ENCODE measurements around the gene KDM4C.

Gene KDM4C

GRCh38 chr9:7164440-7165330, 406.9 kb downstream of the KDM4C start:
- Mint-ChIP-seq H3K27me3 (no peaks in the 10 kb centered on the region), H3K9me3 (no peaks in the 10 kb centered on the region), H3K27ac (ENCODE audit: low read depth) (no peak overlapping the region), H3K4me1 (peaks cover 9% of the 10 kb centered on the region), H3K36me3 (ENCODE audit: insufficient read depth) (peaks cover 26% of the 10 kb centered on the region), H3K4me3 (no peak overlapping the region)
- DNase-seq (ENCODE audit: low spot score in 2 of 2) (no peak), ATAC-seq (replicated peaks; ENCODE audit: extremely low read depth, poor library complexity, severe bottlenecking) (no peak)

GRCh38 chr9:7165331-7165975, 407.7 kb downstream of the KDM4C start:
- H3K4me1 Mint-ChIP-seq, result peaks cover 9% of the 10 kb centered on the region
- no peaks in the 10 kb centered on the region for H3K9me3 Mint-ChIP-seq
- H3K27me3 Mint-ChIP-seq, result no peaks in the 10 kb centered on the region
- ATAC-seq (replicated peaks; ENCODE audit: extremely low read depth, poor library complexity, severe bottlenecking), result no peak
- peaks cover 31% of the 10 kb centered on the region for H3K36me3 Mint-ChIP-seq (ENCODE audit: insufficient read depth)
- DNase-seq (ENCODE audit: low spot score in 2 of 2), result no peak
- H3K27ac Mint-ChIP-seq (ENCODE audit: low read depth), result peak overlapping the region; percentile 17
- no peak overlapping the region for H3K4me3 Mint-ChIP-seq

DNA sequence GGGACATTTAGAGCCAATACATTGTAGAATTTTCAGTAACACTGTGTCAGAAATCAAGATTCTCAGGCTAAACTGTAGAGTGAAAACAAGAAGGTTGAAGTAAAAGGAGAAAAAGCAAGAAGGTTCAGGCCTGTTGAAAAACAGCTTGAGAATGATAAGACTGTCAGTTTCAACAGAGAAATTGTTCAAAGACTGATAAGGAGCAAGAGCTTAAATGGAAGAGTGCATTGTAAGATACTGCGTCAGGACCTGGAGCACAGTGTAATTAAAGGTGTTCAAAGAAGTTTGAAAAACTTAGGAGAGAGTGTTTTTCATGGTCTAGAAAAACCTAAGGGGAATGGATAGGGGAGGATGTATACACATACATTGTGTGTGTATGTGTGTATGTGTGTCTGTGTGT, 408.3 kb downstream of the KDM4C start:
- H3K4me1 Mint-ChIP-seq, result peaks cover 9% of the 10 kb centered on the region
- no peak for ATAC-seq (replicated peaks; ENCODE audit: extremely low read depth, poor library complexity, severe bottlenecking)
- no peaks in the 10 kb centered on the region for H3K9me3 Mint-ChIP-seq
- no peak overlapping the region for H3K4me3 Mint-ChIP-seq
- no peak for DNase-seq (ENCODE audit: low spot score in 2 of 2)
- H3K27me3 Mint-ChIP-seq, result no peaks in the 10 kb centered on the region
- peak overlapping the region; percentile 17 for H3K27ac Mint-ChIP-seq (ENCODE audit: low read depth)
- peaks cover 34% of the 10 kb centered on the region for H3K36me3 Mint-ChIP-seq (ENCODE audit: insufficient read depth)

DNA sequence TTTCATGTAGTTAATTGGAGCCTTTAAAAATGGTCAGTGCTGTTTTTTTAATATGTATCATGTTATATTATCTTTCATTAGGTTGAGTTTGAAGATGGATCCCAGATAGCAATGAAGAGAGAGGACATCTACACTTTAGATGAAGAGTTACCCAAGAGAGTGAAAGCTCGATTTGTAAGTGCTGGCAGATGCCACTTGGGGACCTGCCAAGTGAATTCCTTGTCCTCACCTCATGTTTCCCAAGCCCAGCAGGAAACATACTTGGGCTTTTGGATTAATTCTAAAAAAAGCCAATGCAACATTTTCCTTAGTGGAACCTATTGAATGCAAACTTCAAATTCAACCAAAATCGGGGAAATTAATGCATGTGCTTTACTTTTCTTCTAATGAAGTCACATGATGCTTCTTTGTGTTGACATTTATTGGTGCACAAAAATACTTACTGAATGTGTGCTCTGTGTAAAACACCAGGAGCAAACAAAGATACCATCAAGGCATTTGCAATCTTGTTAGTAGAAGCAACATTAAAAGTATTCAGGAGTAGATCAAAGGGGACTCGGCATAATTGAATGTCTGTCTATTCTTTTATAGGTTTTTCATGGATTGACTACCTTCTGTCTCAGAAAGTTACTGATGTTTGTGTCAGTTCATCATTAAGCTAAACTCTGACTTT, 412.1 kb downstream of the KDM4C start:
- ATAC-seq (replicated peaks; ENCODE audit: extremely low read depth, poor library complexity, severe bottlenecking), result no peak
- no peak overlapping the region for H3K27ac Mint-ChIP-seq (ENCODE audit: low read depth)
- no peaks in the 10 kb centered on the region for H3K27me3 Mint-ChIP-seq
- H3K4me1 Mint-ChIP-seq, result peaks cover 15% of the 10 kb centered on the region
- no peak overlapping the region for H3K4me3 Mint-ChIP-seq
- no peaks in the 10 kb centered on the region for H3K9me3 Mint-ChIP-seq
- H3K36me3 Mint-ChIP-seq (ENCODE audit: insufficient read depth), result peaks cover 49% of the 10 kb centered on the region
- no peak for DNase-seq (ENCODE audit: low spot score in 2 of 2)

GRCh38 chr9:7171396-7172153, 413.8 kb downstream of the KDM4C start:
- no peak for DNase-seq (ENCODE audit: low spot score in 2 of 2)
- Mint-ChIP-seq H3K9me3 (no peaks in the 10 kb centered on the region), H3K36me3 (ENCODE audit: insufficient read depth) (peaks cover 37% of the 10 kb centered on the region), H3K4me1 (peaks cover 11% of the 10 kb centered on the region), H3K27ac (ENCODE audit: low read depth) (no peak overlapping the region), H3K27me3 (no peaks in the 10 kb centered on the region), H3K4me3 (no peak overlapping the region)
- no peak for ATAC-seq (replicated peaks; ENCODE audit: extremely low read depth, poor library complexity, severe bottlenecking)

- Mint-ChIP-seq H3K4me3 (no peak overlapping the region), H3K36me3 (ENCODE audit: insufficient read depth) (peaks cover 37% of the 10 kb centered on the region), H3K9me3 (no peaks in the 10 kb centered on the region), H3K27me3 (no peaks in the 10 kb centered on the region), H3K4me1 (peaks cover 11% of the 10 kb centered on the region), H3K27ac (ENCODE audit: low read depth) (peak overlapping the region; percentile 58)
- no peak for DNase-seq (ENCODE audit: low spot score in 2 of 2)
- ATAC-seq (replicated peaks; ENCODE audit: extremely low read depth, poor library complexity, severe bottlenecking), result no peak
Observed at GRCh38 chr9:7172154-7173115, 414.7 kb downstream of the KDM4C start.

GRCh38 chr9:7173139-7173538, 415.4 kb downstream of the KDM4C start:
- peaks cover 11% of the 10 kb centered on the region for H3K4me1 Mint-ChIP-seq
- no peaks in the 10 kb centered on the region for H3K27me3 Mint-ChIP-seq
- H3K9me3 Mint-ChIP-seq, result no peaks in the 10 kb centered on the region
- H3K27ac Mint-ChIP-seq (ENCODE audit: low read depth), result peak overlapping the region; percentile 58
- no peak overlapping the region for H3K4me3 Mint-ChIP-seq
- DNase-seq (ENCODE audit: low spot score in 2 of 2) (no peak), ATAC-seq (replicated peaks; ENCODE audit: extremely low read depth, poor library complexity, severe bottlenecking) (no peak)
- H3K36me3 Mint-ChIP-seq (ENCODE audit: insufficient read depth), result peaks cover 37% of the 10 kb centered on the region

DNA sequence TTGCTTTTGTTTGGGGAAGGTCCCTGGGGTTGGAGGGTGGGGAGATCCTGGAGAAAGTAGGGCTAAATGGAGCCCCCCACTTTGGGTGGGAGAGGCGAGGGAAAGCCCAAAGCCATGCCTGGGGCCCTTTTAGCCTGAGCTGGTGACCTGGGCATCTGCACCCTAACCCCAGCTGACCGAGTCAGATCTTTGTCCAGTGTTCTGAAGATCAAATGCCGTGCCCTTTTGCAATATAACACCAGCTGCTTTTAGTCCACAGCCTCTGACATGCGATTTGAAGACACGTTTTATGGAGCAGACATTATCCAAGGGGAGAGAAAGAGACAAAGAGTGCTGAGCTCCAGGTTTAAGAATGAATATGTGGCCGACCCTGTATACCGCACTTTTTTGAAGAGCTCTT, 416.5 kb downstream of the KDM4C start:
- no peaks in the 10 kb centered on the region for H3K27me3 Mint-ChIP-seq
- no peak for ATAC-seq (replicated peaks; ENCODE audit: extremely low read depth, poor library complexity, severe bottlenecking)
- no peak overlapping the region for H3K27ac Mint-ChIP-seq (ENCODE audit: low read depth)

GRCh38 chr9:7174884-7175283, 417.1 kb downstream of the KDM4C start:
- Mint-ChIP-seq H3K27ac (ENCODE audit: low read depth) (no peak overlapping the region), H3K27me3 (no peaks in the 10 kb centered on the region)

More for the DNA sequence above, 416.5 kb downstream of the KDM4C start:
- Mint-ChIP-seq H3K4me3 (no peak overlapping the region), H3K36me3 (ENCODE audit: insufficient read depth) (peaks cover 34% of the 10 kb centered on the region), H3K9me3 (no peaks in the 10 kb centered on the region), H3K4me1 (peaks cover 11% of the 10 kb centered on the region)
- DNase-seq (ENCODE audit: low spot score in 2 of 2), result no peak

DNA sequence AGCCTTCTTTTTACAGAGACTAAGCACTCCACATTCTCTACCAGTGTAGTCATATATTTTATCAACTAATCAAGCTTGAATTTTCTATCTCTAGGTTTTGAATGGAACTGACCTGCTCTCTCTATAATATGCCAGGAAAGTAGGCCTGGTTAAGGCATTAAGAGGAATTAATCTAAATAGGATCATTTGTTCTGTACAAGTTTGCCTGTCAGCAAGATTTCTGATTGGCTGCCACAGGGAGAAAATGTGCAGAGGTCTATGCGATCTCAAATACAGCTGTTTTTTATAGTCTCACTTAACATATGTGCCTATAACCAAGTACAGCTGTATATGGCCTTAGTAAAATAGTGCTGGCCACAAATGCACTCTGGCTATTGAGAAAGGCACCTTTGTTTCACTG, 418.8 kb downstream of the KDM4C start:
- DNase-seq (ENCODE audit: low spot score in 2 of 2), result no peak
- no peaks in the 10 kb centered on the region for H3K27me3 Mint-ChIP-seq
- H3K27ac Mint-ChIP-seq (ENCODE audit: low read depth), result no peak overlapping the region
- peaks cover 17% of the 10 kb centered on the region for H3K4me1 Mint-ChIP-seq
- no peak for ATAC-seq (replicated peaks; ENCODE audit: extremely low read depth, poor library complexity, severe bottlenecking)
- H3K4me3 Mint-ChIP-seq, result no peak overlapping the region
- no peaks in the 10 kb centered on the region for H3K9me3 Mint-ChIP-seq
- H3K36me3 Mint-ChIP-seq (ENCODE audit: insufficient read depth), result peaks cover 18% of the 10 kb centered on the region

More at GRCh38 chr9:7174884-7175283, 417.1 kb downstream of the KDM4C start:
- Mint-ChIP-seq H3K36me3 (ENCODE audit: insufficient read depth) (peaks cover 29% of the 10 kb centered on the region), H3K9me3 (no peaks in the 10 kb centered on the region), H3K4me3 (no peak overlapping the region), H3K4me1 (peaks cover 12% of the 10 kb centered on the region)
- ATAC-seq (replicated peaks; ENCODE audit: extremely low read depth, poor library complexity, severe bottlenecking), result no peak
- no peak for DNase-seq (ENCODE audit: low spot score in 2 of 2)

DNA sequence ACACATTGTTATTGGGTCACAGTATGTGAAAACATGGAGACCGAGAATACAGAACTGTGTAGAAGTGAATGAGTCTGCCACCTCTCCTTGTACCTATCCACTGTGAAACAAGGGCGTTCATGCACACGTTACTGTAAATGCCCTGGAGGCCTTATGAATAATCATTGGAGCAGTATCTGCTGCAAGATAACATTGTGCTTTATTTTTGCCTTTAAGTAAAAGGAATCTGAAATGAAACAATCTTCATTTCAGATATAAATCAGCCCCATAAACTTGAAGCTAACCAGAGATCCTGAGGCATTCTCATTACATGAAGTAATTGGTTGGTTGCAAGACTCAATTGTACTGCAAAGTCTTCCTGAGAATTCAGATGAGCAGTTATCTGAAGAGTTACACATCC, 419.6 kb downstream of the KDM4C start:
- DNase-seq (ENCODE audit: low spot score in 2 of 2), result no peak
- Mint-ChIP-seq H3K36me3 (ENCODE audit: insufficient read depth) (peaks cover 15% of the 10 kb centered on the region), H3K27me3 (no peaks in the 10 kb centered on the region), H3K9me3 (no peaks in the 10 kb centered on the region), H3K4me3 (no peak overlapping the region), H3K4me1 (peaks cover 17% of the 10 kb centered on the region), H3K27ac (ENCODE audit: low read depth) (no peak overlapping the region)
- no peak for ATAC-seq (replicated peaks; ENCODE audit: extremely low read depth, poor library complexity, severe bottlenecking)
